WI38 (cell line): Measurements from ENCODE around the gene STRA8.
A peak's percentile ranks its signal among the peaks of the same experiment; 100 is the strongest.

Experiments used
- H3K4me3 ChIP-seq: 2 replicates; pipeline ENCODE4 v1.5.1; 2011; ENCODE audit warnings: low read depth, mild to moderate bottlenecking, control low read depth, low read length
- CTCF ChIP-seq: IDR thresholded peaks from 2 replicates; pipeline ENCODE4 v1.5.1; 2012; ENCODE audit warnings: low read depth, mild to moderate bottlenecking, control low read depth, low read length

STRA8 gene

DNA sequence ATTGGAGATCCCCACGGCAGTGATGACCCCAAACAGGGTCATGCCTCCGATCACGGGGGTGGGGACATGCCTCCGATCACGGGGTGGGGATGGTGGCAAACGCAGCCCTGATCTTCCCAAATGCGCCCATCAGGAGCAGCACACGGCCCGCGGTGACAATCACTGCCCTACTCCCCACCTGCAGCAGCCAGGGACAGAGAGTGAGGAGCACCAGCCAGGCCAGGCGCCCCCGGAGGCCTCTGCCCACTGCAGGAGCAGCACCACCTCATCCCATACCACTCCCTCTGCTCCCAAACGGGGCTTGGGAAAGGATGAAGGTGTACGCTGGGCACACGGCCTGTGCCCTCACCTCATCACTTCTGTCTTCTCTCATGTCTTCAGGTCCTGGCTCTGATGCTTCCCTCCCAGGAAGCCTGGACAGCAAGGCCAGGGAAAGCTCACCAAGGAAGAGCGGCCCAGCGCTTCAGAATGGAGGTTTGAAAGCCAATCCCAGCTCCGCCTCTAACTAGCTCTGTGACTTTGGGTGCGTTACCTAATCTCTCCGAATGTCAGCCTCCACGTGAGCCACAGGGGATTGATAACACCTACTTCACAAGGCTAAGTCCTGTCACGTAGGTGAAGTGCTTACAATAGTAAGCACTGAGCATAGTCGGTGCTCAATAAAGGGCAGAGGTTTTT is 37.1 kb downstream of the STRA8 start:
- H3K4me3 ChIP-seq: no peak overlapping the region
- no peak for TF ChIP-seq CTCF

DNA sequence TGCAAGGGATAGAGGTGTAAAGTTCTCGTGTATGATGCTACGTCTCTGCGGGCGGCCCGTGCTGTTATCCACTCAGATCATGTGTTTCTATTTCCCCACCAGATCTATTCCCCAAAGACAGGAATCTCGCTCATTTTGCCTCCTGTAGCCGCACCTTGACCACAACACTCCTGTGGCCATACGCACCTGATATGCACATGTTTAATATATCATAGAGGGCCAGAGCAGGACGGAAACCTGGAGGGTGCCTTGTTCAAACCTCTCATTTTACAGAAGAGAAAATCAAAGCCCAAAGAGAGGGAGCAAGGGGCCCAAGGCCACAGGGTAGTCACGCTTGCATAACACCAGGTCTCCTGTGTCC is 37.6 kb downstream of the STRA8 start:
- no peak for TF ChIP-seq CTCF
- H3K4me3 ChIP-seq: no peak overlapping the region

DNA sequence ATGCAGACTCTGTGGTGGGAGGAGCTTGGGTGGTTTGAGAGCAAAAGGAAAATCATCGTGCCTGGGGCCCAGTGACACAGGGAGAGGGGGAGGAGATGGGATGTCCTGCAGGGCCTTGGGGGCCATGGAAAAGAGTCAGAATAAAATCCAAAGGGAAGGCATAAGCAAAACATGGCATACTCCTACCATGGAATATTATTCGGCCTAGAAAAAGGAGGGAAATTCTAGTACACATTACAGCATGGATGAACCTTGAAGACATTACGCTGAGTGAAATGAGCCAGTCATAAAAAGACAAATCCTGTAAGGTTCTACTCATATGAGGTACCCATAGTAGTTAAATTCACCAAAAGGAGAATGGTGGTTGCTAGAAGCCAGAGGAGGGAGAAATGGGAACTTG is 38.7 kb downstream of the STRA8 start:
- no peak for TF ChIP-seq CTCF
- H3K4me3 ChIP-seq: no peak overlapping the region

GRCh38 chr7:135273581-135273980 is 39.9 kb downstream of the STRA8 start:
- TF ChIP-seq CTCF: no peak
- H3K4me3 ChIP-seq: no peak overlapping the region

GRCh38 chr7:135274495-135275268 is 41.0 kb downstream of the STRA8 start:
- H3K4me3 ChIP-seq: no peak overlapping the region
- TF ChIP-seq CTCF: peak; percentile 81

GRCh38 chr7:135275971-135276580 is 42.4 kb downstream of the STRA8 start:
- TF ChIP-seq CTCF: no peak
- no peak overlapping the region for H3K4me3 ChIP-seq

DNA sequence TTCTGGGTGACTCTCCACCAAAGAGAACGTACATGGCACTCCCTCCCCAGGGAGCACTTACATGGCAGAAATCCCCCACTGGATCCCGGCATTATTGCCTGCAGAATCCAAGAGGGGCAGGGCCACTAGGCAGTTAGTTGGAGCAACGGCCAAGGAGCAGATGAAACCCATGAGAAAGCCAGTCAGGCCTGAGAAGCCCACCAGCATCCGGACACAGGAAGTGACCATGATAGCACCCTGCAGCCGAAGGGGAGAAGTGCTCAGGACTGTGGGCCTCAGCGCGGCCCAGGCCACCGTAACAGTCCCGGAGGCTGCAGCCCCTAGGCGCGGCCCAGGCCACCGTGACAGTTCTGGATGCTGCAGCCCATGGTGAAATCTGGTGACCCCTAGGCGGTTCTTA is 43.5 kb downstream of the STRA8 start:
- no peak for TF ChIP-seq CTCF
- no peak overlapping the region for H3K4me3 ChIP-seq
